ENCODE data around the gene STOML1.

DNA sequence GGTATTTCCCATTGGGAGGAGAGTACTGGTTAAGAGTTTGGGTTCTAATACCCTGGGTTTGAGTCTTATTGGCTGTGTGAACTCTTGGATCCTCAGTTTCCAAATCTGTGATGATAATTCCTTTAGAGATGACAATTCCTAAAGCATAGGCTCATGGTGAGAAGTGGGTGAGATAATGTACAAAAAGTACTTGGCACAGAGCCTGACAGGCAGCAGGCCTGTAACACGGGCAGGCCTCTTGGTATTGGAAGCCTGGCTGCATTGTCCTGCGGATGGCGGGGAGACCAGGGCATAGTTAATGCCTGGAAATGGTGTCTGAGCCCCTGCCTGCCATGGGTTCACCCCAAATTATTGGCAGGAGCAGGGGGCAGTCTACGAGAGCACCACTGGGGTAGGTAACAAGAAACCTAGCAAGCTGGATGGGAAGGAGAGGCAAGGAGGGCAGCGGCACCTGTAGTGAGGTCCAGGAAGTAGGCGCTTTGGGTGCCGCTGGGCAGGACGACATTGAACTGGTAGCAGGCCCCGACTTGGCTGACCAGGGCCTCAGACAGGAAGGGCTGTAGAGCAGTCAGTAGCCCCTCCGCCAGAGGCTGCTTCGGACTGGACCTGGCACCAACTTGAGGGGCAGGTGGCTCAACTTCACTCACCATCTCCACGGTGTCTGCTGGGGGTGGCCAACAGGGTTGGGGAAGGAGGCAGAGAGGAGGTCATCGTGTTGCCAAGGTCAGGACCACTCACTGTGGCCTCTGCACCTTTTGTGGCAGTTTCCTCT is 7.7 kb downstream of the STOML1 start:
- TF ChIP-seq, protein P1, sequence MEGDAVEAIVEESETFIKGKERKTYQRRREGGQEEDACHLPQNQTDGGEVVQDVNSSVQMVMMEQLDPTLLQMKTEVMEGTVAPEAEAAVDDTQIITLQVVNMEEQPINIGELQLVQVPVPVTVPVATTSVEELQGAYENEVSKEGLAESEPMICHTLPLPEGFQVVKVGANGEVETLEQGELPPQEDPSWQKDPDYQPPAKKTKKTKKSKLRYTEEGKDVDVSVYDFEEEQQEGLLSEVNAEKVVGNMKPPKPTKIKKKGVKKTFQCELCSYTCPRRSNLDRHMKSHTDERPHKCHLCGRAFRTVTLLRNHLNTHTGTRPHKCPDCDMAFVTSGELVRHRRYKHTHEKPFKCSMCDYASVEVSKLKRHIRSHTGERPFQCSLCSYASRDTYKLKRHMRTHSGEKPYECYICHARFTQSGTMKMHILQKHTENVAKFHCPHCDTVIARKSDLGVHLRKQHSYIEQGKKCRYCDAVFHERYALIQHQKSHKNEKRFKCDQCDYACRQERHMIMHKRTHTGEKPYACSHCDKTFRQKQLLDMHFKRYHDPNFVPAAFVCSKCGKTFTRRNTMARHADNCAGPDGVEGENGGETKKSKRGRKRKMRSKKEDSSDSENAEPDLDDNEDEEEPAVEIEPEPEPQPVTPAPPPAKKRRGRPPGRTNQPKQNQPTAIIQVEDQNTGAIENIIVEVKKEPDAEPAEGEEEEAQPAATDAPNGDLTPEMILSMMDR (IDR thresholded peaks at IDR 0.05; ENCODE audit: poor library complexity, severe bottlenecking), result no peak
- no peak for TF ChIP-seq TAF1 (IDR thresholded peaks at IDR 0.05; ENCODE audit: low read depth)
- TF ChIP-seq EP300 (conservative IDR thresholded peaks at IDR 0.05; ENCODE audit: poor library complexity, severe bottlenecking), result no peak
- TF ChIP-seq POLR2AphosphoS5 (IDR thresholded peaks at IDR 0.05), result no peak
- TF ChIP-seq SMC3 (conservative IDR thresholded peaks at IDR 0.05; ENCODE audit: poor library complexity), result no peak
- TF ChIP-seq MXI1 (conservative IDR thresholded peaks at IDR 0.05; ENCODE audit: poor library complexity, severe bottlenecking), result no peak
- TF ChIP-seq EZH2 (IDR thresholded peaks at IDR 0.05; ENCODE audit: borderline replicate concordance, insufficient read depth, low read length, poor library complexity, severe bottlenecking), result no peak

All from neural cell (in vitro differentiated cells).